Stimulated activated CD8-positive, alpha-beta memory T cell treated with anti-CD3 and anti-CD28 coated beads, Interleukin-2, amount 100 ng/mL, for 1 hour (primary cell): ENCODE results near the gene SPATA17.
"Not testable (repeated sequence)": the region's sequence is repeated elsewhere in the genome, so short reads cannot be mapped to it uniquely, and the experiment has no call there.

Experiments
- DNase-seq, 2 donors: peaks; one replicate each; pipeline ENCODE4 v3.0.0-alpha.2; 2020; ENCODE audit warnings: low read depth in 2 of 2

The SPATA17 gene

GRCh38 chr1:217674028-217674729 lies 43.0 kb downstream of the SPATA17 start:
- no peak for DNase-seq

- DNase-seq: no peak
Observed at GRCh38 chr1:217681806-217682205, 50.7 kb downstream of the SPATA17 start.

GRCh38 chr1:217687511-217687910 lies 56.4 kb downstream of the SPATA17 start:
- no peak for DNase-seq

- DNase-seq: not testable (repeated sequence)
Observed at GRCh38 chr1:217696140-217696539, 65.0 kb downstream of the SPATA17 start.

- DNase-seq: no peak
Observed at GRCh38 chr1:217703326-217703725, 72.2 kb downstream of the SPATA17 start.

GRCh38 chr1:217712925-217713597 lies 81.9 kb downstream of the SPATA17 start:
- DNase-seq: no peak

GRCh38 chr1:217715681-217716080 lies 84.5 kb downstream of the SPATA17 start:
- no peak for DNase-seq

GRCh38 chr1:217717959-217718358 lies 86.8 kb downstream of the SPATA17 start:
- no peak for DNase-seq

- no peak for DNase-seq
Observed at GRCh38 chr1:217718873-217719272, 87.7 kb downstream of the SPATA17 start.

GRCh38 chr1:217721692-217722091 lies 90.5 kb downstream of the SPATA17 start:
- DNase-seq: no peak

GRCh38 chr1:217734973-217735372 lies 103.8 kb downstream of the SPATA17 start:
- no peak for DNase-seq

- no peak for DNase-seq
Observed at GRCh38 chr1:217747156-217747769, 116.1 kb downstream of the SPATA17 start.

GRCh38 chr1:217769768-217770167 lies 138.6 kb downstream of the SPATA17 start:
- DNase-seq: no peak

GRCh38 chr1:217770918-217771317 lies 139.8 kb downstream of the SPATA17 start:
- DNase-seq: no peak

- no peak for DNase-seq
Observed at GRCh38 chr1:217776693-217777092, 145.5 kb downstream of the SPATA17 start.

- DNase-seq: no peak
Observed at GRCh38 chr1:217781056-217781455, 149.9 kb downstream of the SPATA17 start.

GRCh38 chr1:217791091-217791490 lies 159.9 kb downstream of the SPATA17 start:
- DNase-seq: no peak

- no peak for DNase-seq
Observed at GRCh38 chr1:217805792-217806191, 174.6 kb downstream of the SPATA17 start.

- DNase-seq: no peak
Observed at GRCh38 chr1:217812175-217812574, 181.0 kb downstream of the SPATA17 start.

- DNase-seq: no peak
Observed at GRCh38 chr1:217813031-217813430, 181.9 kb downstream of the SPATA17 start.

GRCh38 chr1:217837691-217838090 lies 206.5 kb downstream of the SPATA17 start:
- DNase-seq: no peak

- no peak for DNase-seq
Observed at GRCh38 chr1:217839161-217839560, 208.0 kb downstream of the SPATA17 start.

- no peak for DNase-seq
Observed at GRCh38 chr1:217846733-217847132, 215.6 kb downstream of the SPATA17 start.
